ENCODE measurements around the gene IQCN. TPM values are rescaled to one million over a fixed set of nuclear protein-coding genes. Genes with fewer than 3 reads are reported as not detected.

IQCN gene
- polyA plus RNA-seq, 1 donor (not counting 4 experiments of a cell fraction or from before 2014, with no cell fraction given) = not detected

DNA sequence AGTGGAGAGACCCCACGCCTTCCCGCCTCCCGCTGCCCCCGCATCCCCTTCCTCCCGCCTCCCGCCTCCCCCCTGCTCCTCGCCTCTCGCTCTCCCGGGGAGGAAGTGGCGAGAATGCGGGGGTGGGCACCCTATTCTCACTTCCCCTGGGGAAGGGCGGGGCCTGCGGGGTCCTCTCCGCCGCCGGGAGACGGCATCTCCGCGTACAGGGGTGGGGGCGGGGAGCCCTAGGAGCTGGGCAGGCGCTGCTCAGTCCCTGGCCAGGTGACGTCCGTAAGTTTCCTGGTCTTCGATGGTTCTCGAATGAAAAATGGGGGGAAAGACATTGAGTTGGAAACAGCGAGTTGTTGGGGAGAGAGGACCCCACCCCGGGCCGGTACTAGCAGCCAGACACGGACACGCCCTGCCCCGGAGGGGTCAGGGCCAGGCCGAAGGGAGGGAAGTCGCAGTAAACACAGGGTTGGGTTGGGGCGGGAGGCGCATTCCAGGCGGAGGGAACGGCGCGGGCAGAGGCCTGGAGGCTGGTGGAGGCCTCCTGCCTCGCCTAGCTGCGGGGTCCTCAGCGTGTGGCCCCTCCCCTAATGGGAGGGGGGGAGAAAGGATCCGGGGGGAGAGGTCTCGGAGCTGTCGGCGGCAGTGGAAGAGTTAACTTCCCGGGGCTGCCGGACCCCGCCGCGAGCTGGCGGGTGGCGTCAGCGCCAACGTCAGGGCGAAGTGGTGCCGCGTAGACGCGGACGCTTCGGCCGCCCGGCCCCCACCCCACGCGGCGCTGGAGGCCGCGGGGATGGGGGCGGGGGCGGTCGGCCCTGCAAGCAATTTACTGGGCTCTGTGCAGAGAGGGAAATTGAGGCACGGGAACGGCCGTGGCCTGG is 17.6 kb upstream of the IQCN start:
- dilution Hi-C loops (cut with MboI; ENCODE audit: extremely low pct_ligation_motif_present, low sequenced_read_pairs) = no loop called here
- DNase-seq (ENCODE audit: low read depth, low spot score) (no peak), FAIRE-seq (no peak)
- Histone ChIP-seq H3K27me3 (ENCODE audit: control insufficient read depth, extremely low read depth, insufficient read depth, low read length) (no peaks in the 10 kb centered on the region), H3K9me1 (ENCODE audit: control insufficient read depth, extremely low read depth, insufficient read depth, low read length) (no peaks in the 10 kb centered on the region), H3K9me3 (ENCODE audit: control insufficient read depth, low read depth, low read length) (no peaks in the 10 kb centered on the region), H2AFZ (ENCODE audit: control insufficient read depth, low read length) (peak overlapping the region; percentile 45), H3K4me2 (ENCODE audit: control insufficient read depth, extremely low read depth, insufficient read depth, low read depth, low read length) (peak overlapping the region; percentile 74), H3K27ac (ENCODE audit: control insufficient read depth, insufficient read depth, low read length) (peak overlapping the region; percentile 20), H3K4me1 (ENCODE audit: control insufficient read depth, extremely low read depth, insufficient read depth, low read length) (peaks cover 16% of the 10 kb centered on the region), H3K4me3 (ENCODE audit: control insufficient read depth in 2 of 3, extremely low read depth in 1 of 3, insufficient read depth in 2 of 3, low read depth in 1 of 3, low read length in 3 of 3) (peak overlapping the region; percentile 38 to 60 (median 51)), H4K20me1 (ENCODE audit: control insufficient read depth, extremely low read depth, insufficient read depth, low read length) (no peaks in the 10 kb centered on the region), H3K9ac (ENCODE audit: control insufficient read depth, extremely low read depth, insufficient read depth, low read length) (peak overlapping the region; percentile 76), H3K36me3 (ENCODE audit: control insufficient read depth in 2 of 2, extremely low read depth in 1 of 2, insufficient read depth in 2 of 2, low read length in 2 of 2) (no peaks in the 10 kb centered on the region), H3K79me2 (ENCODE audit: control insufficient read depth, insufficient read depth, low read length) (no peaks in the 10 kb centered on the region)
- TF ChIP-seq, protein P1, sequence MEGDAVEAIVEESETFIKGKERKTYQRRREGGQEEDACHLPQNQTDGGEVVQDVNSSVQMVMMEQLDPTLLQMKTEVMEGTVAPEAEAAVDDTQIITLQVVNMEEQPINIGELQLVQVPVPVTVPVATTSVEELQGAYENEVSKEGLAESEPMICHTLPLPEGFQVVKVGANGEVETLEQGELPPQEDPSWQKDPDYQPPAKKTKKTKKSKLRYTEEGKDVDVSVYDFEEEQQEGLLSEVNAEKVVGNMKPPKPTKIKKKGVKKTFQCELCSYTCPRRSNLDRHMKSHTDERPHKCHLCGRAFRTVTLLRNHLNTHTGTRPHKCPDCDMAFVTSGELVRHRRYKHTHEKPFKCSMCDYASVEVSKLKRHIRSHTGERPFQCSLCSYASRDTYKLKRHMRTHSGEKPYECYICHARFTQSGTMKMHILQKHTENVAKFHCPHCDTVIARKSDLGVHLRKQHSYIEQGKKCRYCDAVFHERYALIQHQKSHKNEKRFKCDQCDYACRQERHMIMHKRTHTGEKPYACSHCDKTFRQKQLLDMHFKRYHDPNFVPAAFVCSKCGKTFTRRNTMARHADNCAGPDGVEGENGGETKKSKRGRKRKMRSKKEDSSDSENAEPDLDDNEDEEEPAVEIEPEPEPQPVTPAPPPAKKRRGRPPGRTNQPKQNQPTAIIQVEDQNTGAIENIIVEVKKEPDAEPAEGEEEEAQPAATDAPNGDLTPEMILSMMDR (optimal IDR thresholded peaks at IDR 0.05 in 1 of 3, IDR thresholded peaks at IDR 0.05 in 1 of 3, conservative IDR thresholded peaks at IDR 0.05 in 1 of 3; ENCODE audit: extremely low read depth in 1 of 3, insufficient read depth in 2 of 3, low read length in 3 of 3) = no peak
- no peak for TF ChIP-seq EZH2 (IDR thresholded peaks at IDR 0.05; ENCODE audit: low read length)

DNA sequence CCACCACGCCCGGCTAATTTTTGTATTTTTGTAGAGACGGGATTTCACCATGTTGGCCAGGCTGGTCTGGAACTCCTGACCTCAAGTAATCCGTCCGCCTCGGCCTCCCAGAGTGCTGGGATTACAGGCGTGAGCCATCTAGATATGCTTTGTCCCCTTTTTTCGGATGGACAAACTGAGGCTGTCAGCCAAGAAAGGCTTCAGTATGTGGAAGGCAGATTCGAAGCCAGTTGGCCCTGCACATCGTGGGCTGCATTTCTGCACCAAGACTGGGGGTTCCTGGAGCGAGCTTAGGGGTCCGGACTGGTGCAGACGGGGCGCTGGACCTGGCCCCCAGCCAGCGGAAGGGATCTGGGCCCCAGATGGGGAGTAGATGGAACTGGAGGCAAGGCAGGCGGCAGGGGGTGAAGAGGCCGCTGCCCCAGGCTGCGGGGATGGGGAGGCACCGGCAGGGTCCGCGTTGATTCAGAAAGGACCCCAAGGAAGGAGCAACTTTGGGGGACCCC is 16.8 kb upstream of the IQCN start:
- Histone ChIP-seq H3K4me2 (ENCODE audit: control insufficient read depth, extremely low read depth, insufficient read depth, low read depth, low read length) (no peak overlapping the region), H2AFZ (ENCODE audit: control insufficient read depth, low read length) (no peak overlapping the region)
- no peak for FAIRE-seq

More for the DNA sequence above, 16.8 kb upstream of the IQCN start:
- H3K27me3 ChIP-seq (ENCODE audit: control insufficient read depth, extremely low read depth, insufficient read depth, low read length) = no peaks in the 10 kb centered on the region
- dilution Hi-C loops (cut with MboI; ENCODE audit: extremely low pct_ligation_motif_present, low sequenced_read_pairs) = no loop called here
- no peak overlapping the region for H3K27ac ChIP-seq (ENCODE audit: control insufficient read depth, insufficient read depth, low read length)
- no peak for DNase-seq (ENCODE audit: low read depth, low spot score)
- H3K4me1 ChIP-seq (ENCODE audit: control insufficient read depth, extremely low read depth, insufficient read depth, low read length) = peaks cover 16% of the 10 kb centered on the region
- H3K9me3 ChIP-seq (ENCODE audit: control insufficient read depth, low read depth, low read length) = no peaks in the 10 kb centered on the region
- no peaks in the 10 kb centered on the region for H3K9me1 ChIP-seq (ENCODE audit: control insufficient read depth, extremely low read depth, insufficient read depth, low read length)
- no peaks in the 10 kb centered on the region for H4K20me1 ChIP-seq (ENCODE audit: control insufficient read depth, extremely low read depth, insufficient read depth, low read length)
- H3K36me3 ChIP-seq (ENCODE audit: control insufficient read depth in 2 of 2, extremely low read depth in 1 of 2, insufficient read depth in 2 of 2, low read length in 2 of 2) = no peaks in the 10 kb centered on the region
- no peak overlapping the region for H3K4me3 ChIP-seq (ENCODE audit: control insufficient read depth in 2 of 3, extremely low read depth in 1 of 3, insufficient read depth in 2 of 3, low read depth in 1 of 3, low read length in 3 of 3)
- H3K79me2 ChIP-seq (ENCODE audit: control insufficient read depth, insufficient read depth, low read length) = no peaks in the 10 kb centered on the region
- TF ChIP-seq, protein P1 (optimal IDR thresholded peaks at IDR 0.05 in 1 of 3, IDR thresholded peaks at IDR 0.05 in 1 of 3, conservative IDR thresholded peaks at IDR 0.05 in 1 of 3; ENCODE audit: extremely low read depth in 1 of 3, insufficient read depth in 2 of 3, low read length in 3 of 3) = no peak
- TF ChIP-seq EZH2 (IDR thresholded peaks at IDR 0.05; ENCODE audit: low read length) = no peak
- H3K9ac ChIP-seq (ENCODE audit: control insufficient read depth, extremely low read depth, insufficient read depth, low read length) = no peak overlapping the region
